HepG2 (cell line): Measurements from ENCODE around the gene SH2D3C. TPM values are rescaled to one million over a fixed set of nuclear protein-coding genes. Genes with fewer than 3 reads are reported as not detected.

Experiments
- DZIP1 ChIP-seq: sonication (generic); formaldehyde crosslinking; IDR thresholded peaks from 2 replicates; pipeline ENCODE4 v1.5.0; 2020; ENCODE audit warnings: mild to moderate bottlenecking, missing genetic modification reagents
- KLF6 ChIP-seq: IDR thresholded peaks from 2 replicates; pipeline ENCODE4 v1.8.0; 2016; ENCODE audit warnings: missing biosample characterization, missing genetic modification reagents
- NFAT5 ChIP-seq: sonication (generic); formaldehyde crosslinking; IDR thresholded peaks from 2 replicates; pipeline ENCODE4 v1.4.0; 2020; ENCODE audit warnings: missing genetic modification reagents
- NKX3-1 ChIP-seq: sonication (generic); formaldehyde crosslinking; IDR thresholded peaks from 2 replicates; pipeline ENCODE4 v1.5.0; 2020; ENCODE audit warnings: missing genetic modification reagents
- SP140L ChIP-seq: sonication (generic); formaldehyde crosslinking; IDR thresholded peaks from 2 replicates; pipeline ENCODE4 v1.4.0; 2020; ENCODE audit warnings: missing genetic modification reagents, borderline replicate concordance
- TAF15 ChIP-seq: fragments of 200-400 bp; formaldehyde crosslinking; IDR thresholded peaks from one replicate; pipeline ENCODE4 v1.6.1; 2018; ENCODE audit warnings: mild to moderate bottlenecking, low read depth, low read length; ENCODE audit not compliant: poor library complexity, severe bottlenecking
- ZBTB26 ChIP-seq: IDR thresholded peaks from 2 replicates; pipeline ENCODE4 v1.6.1; 2016; ENCODE audit warnings: missing compliant biosample characterization, missing genetic modification reagents, borderline replicate concordance
- ZGPAT ChIP-seq: IDR thresholded peaks from 2 replicates; pipeline ENCODE4 v1.6.1; 2016; ENCODE audit warnings: mild to moderate bottlenecking
- ZNF296 ChIP-seq: sonication (generic); formaldehyde crosslinking; conservative IDR thresholded peaks from 2 replicates; pipeline ENCODE4 v1.5.0; 2020; ENCODE audit warnings: mild to moderate bottlenecking, missing genetic modification reagents
- ZNF510 ChIP-seq: sonication (generic); formaldehyde crosslinking; IDR thresholded peaks from 2 replicates; pipeline ENCODE4 v1.4.0; 2020; ENCODE audit warnings: low read depth, mild to moderate bottlenecking, missing genetic modification reagents
- ZNF609 ChIP-seq: sonication (generic); formaldehyde crosslinking; IDR thresholded peaks from 2 replicates; pipeline ENCODE4 v1.4.0; 2020; ENCODE audit warnings: mild to moderate bottlenecking, missing genetic modification reagents, borderline replicate concordance
- polyA plus RNA-seq, 8 experiments: library from polyadenylated mRNA; depleted of rRNA in 3 of 8; stranded (reverse) in 7 of 8; unstranded in 1 of 8; fragments of >200 nt; fragmentation: Illumina TruSeq in 4 of 8; extraction: Trizol in 4 of 8; gene quantifications; 2 replicates each; pipeline versions ENCODE4 v1.2.1 to v1.2.3, GENCODE V29; 2011 to 2016; ENCODE audit warnings: low read depth in 4 of 8, missing spikeins in 1 of 8, mixed read lengths in 1 of 8; ENCODE audit not compliant: insufficient read depth in 1 of 8
- total RNA-seq, 5 experiments: library from RNA; depleted of rRNA; stranded (reverse); fragments of >200 nt; fragmentation: Illumina TruSeq; extraction: Trizol; gene quantifications; 2 replicates each; pipeline ENCODE4 v1.2.3, GENCODE V29; 2016; ENCODE audit warnings: low read depth in 1 of 5

Gene SH2D3C
- total and polyA plus RNA-seq, 2 of the 13 experiments (the other 11 are each of a cell fraction or from before 2014, with no cell fraction given), result not detected

- TF ChIP-seq ZBTB26 (CRISPR knock-in tag), result no peak
- TF ChIP-seq TAF15, result peak; percentile 7
- no peak for TF ChIP-seq ZNF609 (CRISPR knock-in tag)
- TF ChIP-seq SP140L, result no peak
- peak; percentile 60; the same call in 1 of the 2 replicates for TF ChIP-seq ZGPAT (CRISPR knock-in tag)
- no peak for TF ChIP-seq ZNF510 (CRISPR knock-in tag)
- peak; percentile 69; the same call in 1 of the 2 replicates for TF ChIP-seq NKX3-1 (CRISPR knock-in tag)
- TF ChIP-seq DZIP1 (CRISPR knock-in tag), result no peak
- TF ChIP-seq KLF6 (CRISPR knock-in tag), result no peak; the same call in 1 of the 2 replicates
- no peak; the same call in 1 of the 2 replicates for TF ChIP-seq NFAT5 (CRISPR knock-in tag)
- TF ChIP-seq ZNF296 (CRISPR knock-in tag), result no peak
Measured at GRCh38 chr9:127785933-127786772, 7.7 kb upstream of the SH2D3C start, which contains the start of gene CDK9 (continued).
